Measurements from ENCODE around the gene RPS2. TPM values are rescaled to one million over a fixed set of nuclear protein-coding genes. Genes with fewer than 3 reads are reported as not detected.
A peak's percentile ranks its signal among the peaks of the same experiment; 100 is the strongest.
"Not testable (repeated sequence)": the region's sequence is repeated elsewhere in the genome, so short reads cannot be mapped to it uniquely, and the experiment has no call there.

RPS2 gene
- total RNA-seq, 1 donor from 2014 or later, result 990 TPM

- DNase-seq (ENCODE audit: low spot score), result no peak
- ATAC-seq, result no peak
- intact Hi-C loops (cut with DNase I), result no loop called here
Observed at GRCh38 chr16:1974157-1975070, 9.8 kb upstream of the RPS2 start.

- DNase-seq (ENCODE audit: low spot score) (no peak), ATAC-seq (no peak)
- intact Hi-C loops (cut with DNase I), result no loop called here
Observed at GRCh38 chr16:1973461-1974156, 9.0 kb upstream of the RPS2 start.

- intact Hi-C loops (cut with DNase I), result no loop called here
- ATAC-seq, result no peak
- DNase-seq (ENCODE audit: low spot score), result no peak
Observed at GRCh38 chr16:1972490-1972877, 7.9 kb upstream of the RPS2 start.

GRCh38 chr16:1971796-1972489, 7.3 kb upstream of the RPS2 start, which contains the start of gene TBL3:
Gene TBL3, plus strand, starts transcription at chr16:1972053. Its CDS starts 112 bp downstream, at chr16:1972165.
- peak; percentile 95 for DNase-seq (ENCODE audit: low spot score)
- intact Hi-C loops (cut with DNase I), result no loop called here
- peak; percentile 95 for ATAC-seq

GRCh38 chr16:1968146-1968953, 3.7 kb upstream of the RPS2 start:
- no peak for DNase-seq (ENCODE audit: low spot score)
- intact Hi-C loops (cut with DNase I), result no loop called here
- ATAC-seq, result no peak

GRCh38 chr16:1966460-1966859, 1.8 kb upstream of the RPS2 start, which contains the start of gene RNF151:
Gene RNF151, plus strand, starts transcription at chr16:1966856. Its CDS starts 26 bp downstream, at chr16:1966882.
- ATAC-seq, result no peak
- no peak for DNase-seq (ENCODE audit: low spot score)
- intact Hi-C loops (cut with DNase I), result no loop called here

- ATAC-seq (no peak), DNase-seq (ENCODE audit: low spot score) (no peak)
- intact Hi-C loops (cut with DNase I), result no loop called here
Observed at GRCh38 chr16:1965396-1966001, 873 bp upstream of the RPS2 start.

- intact Hi-C loops (cut with DNase I), result no loop called here
- no peak for ATAC-seq
- DNase-seq (ENCODE audit: low spot score), result no peak
Observed at GRCh38 chr16:1963806-1964505, 670 bp downstream of the RPS2 start.

- DNase-seq (ENCODE audit: low spot score); ATAC-seq; intact Hi-C loops (cut with DNase I): not testable (repeated sequence)
Observed at GRCh38 chr16:1962161-1963153, 2.2 kb downstream of the RPS2 start.

GRCh38 chr16:1961651-1962067, 3.0 kb downstream of the RPS2 start:
- ATAC-seq, result no peak
- intact Hi-C loops (cut with DNase I), result loop anchor here (2.0 kb wide), 1 partner anchor 17 kb away; no protein-coding TSS in a partner anchor

GRCh38 chr16:1960665-1961630, 3.7 kb downstream of the RPS2 start:
- ATAC-seq (no peak), DNase-seq (ENCODE audit: low spot score) (no peak)
- intact Hi-C loops (cut with DNase I), result loop anchor here (2.0 kb wide), 1 partner anchor 18 kb away; no protein-coding TSS in a partner anchor

More at GRCh38 chr16:1961651-1962067, 3.0 kb downstream of the RPS2 start:
- no peak for DNase-seq (ENCODE audit: low spot score)

- intact Hi-C loops (cut with DNase I), result loop anchor here (2.0 kb wide), 1 partner anchor 19 kb away; no protein-coding TSS in a partner anchor
- DNase-seq (ENCODE audit: low spot score) (peak; percentile 95), ATAC-seq (peak; percentile 94)
Observed at GRCh38 chr16:1959269-1960039, 5.2 kb downstream of the RPS2 start, which contains the start of gene NDUFB10. Gene NDUFB10, plus strand, starts transcription at chr16:1959538. Its CDS starts 87 bp downstream, at chr16:1959625.

- DNase-seq (ENCODE audit: low spot score), result no peak
- peak; percentile 20 for ATAC-seq
- intact Hi-C loops (cut with DNase I), result no loop called here
Observed at GRCh38 chr16:1958715-1959268, 5.8 kb downstream of the RPS2 start.

GRCh38 chr16:1958143-1958491, 6.5 kb downstream of the RPS2 start:
- ATAC-seq; intact Hi-C loops (cut with DNase I); DNase-seq (ENCODE audit: low spot score): not testable (repeated sequence)
